ENCODE results near the gene GCNT2. TPM values are rescaled to one million over a fixed set of nuclear protein-coding genes. Genes with fewer than 3 reads are reported as not detected.

Gene GCNT2
- total RNA-seq, 1 donor from 2014 or later, result 17.5 TPM

DNA sequence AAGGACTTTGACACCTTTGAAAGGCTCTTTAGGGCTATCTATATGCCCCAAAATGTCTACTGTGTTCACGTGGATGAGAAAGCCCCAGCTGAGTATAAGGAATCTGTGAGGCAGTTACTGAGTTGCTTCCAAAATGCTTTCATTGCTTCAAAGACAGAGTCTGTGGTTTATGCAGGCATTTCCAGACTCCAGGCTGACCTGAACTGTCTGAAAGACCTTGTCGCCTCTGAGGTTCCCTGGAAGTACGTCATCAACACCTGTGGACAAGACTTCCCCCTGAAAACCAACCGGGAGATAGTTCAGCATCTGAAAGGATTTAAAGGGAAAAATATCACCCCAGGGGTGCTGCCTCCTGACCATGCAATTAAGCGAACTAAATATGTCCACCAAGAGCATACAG, 65.2 kb downstream of the GCNT2 start:
- H3K4me3 ChIP-seq (ENCODE audit: low read depth, low read length), result no peak overlapping the region
- DNase-seq (ENCODE audit: low read depth), result no peak
- no peak for TF ChIP-seq CTCF (conservative IDR thresholded peaks at IDR 0.05; ENCODE audit: low read depth, low read length)

GRCh38 chr6:10587656-10588406, 66.7 kb downstream of the GCNT2 start:
- no peak overlapping the region for H3K4me3 ChIP-seq (ENCODE audit: low read depth, low read length)
- DNase-seq (ENCODE audit: low read depth), result no peak

GRCh38 chr6:10588562-10589428, 67.6 kb downstream of the GCNT2 start:
- TF ChIP-seq CTCF (conservative IDR thresholded peaks at IDR 0.05; ENCODE audit: low read depth, low read length), result no peak
- no peak for DNase-seq (ENCODE audit: low read depth)
- no peak overlapping the region for H3K4me3 ChIP-seq (ENCODE audit: low read depth, low read length)

More at GRCh38 chr6:10587656-10588406, 66.7 kb downstream of the GCNT2 start:
- TF ChIP-seq CTCF (conservative IDR thresholded peaks at IDR 0.05; ENCODE audit: low read depth, low read length), result no peak

DNA sequence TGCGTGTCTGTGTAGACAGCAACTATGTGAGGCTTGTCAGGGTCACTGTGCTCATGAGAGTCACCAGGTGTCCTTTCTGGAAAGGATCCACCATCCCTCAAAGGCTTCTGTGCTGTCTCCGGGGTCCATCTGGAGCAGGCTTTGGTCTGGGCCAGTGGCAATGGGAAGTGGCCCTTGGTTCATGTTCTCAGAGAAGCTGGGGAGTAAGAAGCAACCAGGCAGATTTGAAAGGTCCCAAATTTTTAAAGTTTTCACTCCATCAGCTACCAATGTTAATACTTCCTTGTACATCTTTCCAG, 68.2 kb downstream of the GCNT2 start:
- TF ChIP-seq CTCF (conservative IDR thresholded peaks at IDR 0.05; ENCODE audit: low read depth, low read length), result no peak
- H3K4me3 ChIP-seq (ENCODE audit: low read depth, low read length), result no peak overlapping the region
- no peak for DNase-seq (ENCODE audit: low read depth)

DNA sequence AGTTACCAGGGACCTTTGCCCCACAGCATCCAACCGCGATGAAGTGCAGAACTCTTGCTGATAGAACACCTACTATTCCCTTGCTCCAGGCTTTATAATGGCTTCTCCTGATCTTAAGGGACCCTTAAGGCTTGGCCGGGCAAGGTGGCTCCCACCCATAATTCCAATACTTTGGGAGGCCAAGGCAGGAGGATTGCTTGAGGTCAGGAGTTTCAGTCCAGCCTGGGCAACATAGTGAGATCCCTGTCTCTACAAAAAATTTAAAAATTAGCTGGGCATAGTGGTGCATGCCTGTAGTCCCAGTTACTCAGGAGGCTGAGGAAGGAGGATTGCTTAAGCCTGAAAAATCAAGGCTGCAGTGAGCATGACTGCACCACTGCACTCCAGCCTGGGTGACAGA, 68.8 kb downstream of the GCNT2 start:
- TF ChIP-seq CTCF (conservative IDR thresholded peaks at IDR 0.05; ENCODE audit: low read depth, low read length), result no peak
- H3K4me3 ChIP-seq (ENCODE audit: low read depth, low read length), result no peak overlapping the region
- DNase-seq (ENCODE audit: low read depth), result no peak

DNA sequence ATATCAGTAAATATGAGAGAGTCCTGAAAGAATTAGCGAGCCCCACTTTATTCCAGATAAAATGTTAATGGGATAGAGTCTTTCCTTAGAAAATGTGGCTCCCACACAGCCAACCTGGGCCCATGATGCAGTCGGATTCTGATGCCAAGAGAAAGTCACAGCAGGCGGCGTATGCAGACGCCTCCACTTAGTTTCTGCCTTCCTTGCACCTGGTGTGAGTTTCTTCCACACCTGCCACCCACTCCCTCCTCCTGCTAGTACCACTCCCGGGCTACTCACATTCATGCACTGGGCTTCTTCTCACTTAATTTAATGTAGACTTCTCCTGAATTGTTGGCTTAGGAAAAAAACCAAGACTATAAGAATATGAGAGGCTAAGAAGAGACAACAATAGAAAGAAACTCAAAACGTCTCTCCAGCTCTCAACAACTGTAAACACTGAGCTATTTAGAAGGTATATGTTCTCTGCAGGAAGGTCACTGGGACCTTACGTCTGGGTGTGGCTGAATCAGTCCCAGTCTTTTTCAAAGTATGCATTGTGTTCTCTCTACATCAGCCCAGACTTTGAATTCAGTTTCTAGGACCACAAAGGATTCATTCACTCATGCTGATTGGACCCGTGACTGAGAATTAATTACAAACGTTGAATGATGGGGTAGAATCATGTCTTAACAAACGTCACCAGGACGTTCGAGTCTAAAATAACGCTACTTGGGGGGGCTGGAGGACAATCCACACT, 70.4 kb downstream of the GCNT2 start:
- DNase-seq (ENCODE audit: low read depth), result no peak
- TF ChIP-seq CTCF (conservative IDR thresholded peaks at IDR 0.05; ENCODE audit: low read depth, low read length), result no peak
- H3K4me3 ChIP-seq (ENCODE audit: low read depth, low read length), result no peak overlapping the region

All from epithelial cell of proximal tubule (primary cell).